ENCODE measurements around the gene STX2. TPM values are rescaled to one million over a fixed set of nuclear protein-coding genes. Genes with fewer than 3 reads are reported as not detected.

STX2 gene
- total and polyA plus RNA-seq, 10 of the 15 experiments (the other 5 are each of a cell fraction or from before 2014, with no cell fraction given): 6.0 to 22.2 (median 10.0) TPM

GRCh38 chr12:130872179-130873096 lies 33.4 kb upstream of the STX2 start (continued):
- TF ChIP-seq ZNF384 (IDR thresholded peaks at IDR 0.05; ENCODE audit: borderline replicate concordance, low read depth, low read length) (no peak), EP300 (IDR thresholded peaks at IDR 0.05; ENCODE audit: borderline replicate concordance in 1 of 2, control insufficient read depth in 1 of 2, low read depth in 2 of 2, low read length in 2 of 2) (no peak), POLR2A (IDR thresholded peaks at IDR 0.05; ENCODE audit: low read depth, low read length) (peak; percentile 69), CBX3 (IDR thresholded peaks at IDR 0.05; ENCODE audit: borderline replicate concordance, low read depth) (no peak), ESRRA (IDR thresholded peaks at IDR 0.05; ENCODE audit: low read length) (no peak), BMI1 (IDR thresholded peaks at IDR 0.05; ENCODE audit: borderline replicate concordance) (no peak), RELB (IDR thresholded peaks at IDR 0.05; ENCODE audit: low read depth) (no peak), SMAD5 (IDR thresholded peaks at IDR 0.05; ENCODE audit: low read depth) (0 out of 2 replicates have a peak, but pooled peaks have one; percentile 22), SREBF1 (IDR thresholded peaks at IDR 0.05; ENCODE audit: low read length) (no peak), RCOR1 (conservative IDR thresholded peaks at IDR 0.05; ENCODE audit: low read depth, low read length) (no peak), ZNF207 (IDR thresholded peaks at IDR 0.05; ENCODE audit: borderline replicate concordance) (no peak; the same call in 1 of the 2 replicates), SP1 (IDR thresholded peaks at IDR 0.05; ENCODE audit: low read depth, low read length) (no peak), ZZZ3 (IDR thresholded peaks at IDR 0.05; ENCODE audit: control insufficient read depth, insufficient read length, low read depth) (no peak), CTCF (IDR thresholded peaks at IDR 0.05 in 2 of 3, conservative IDR thresholded peaks at IDR 0.05 in 1 of 3; ENCODE audit: control insufficient read depth in 2 of 3, extremely low read depth in 1 of 3, insufficient read depth in 1 of 3, low read depth in 3 of 3, low read length in 3 of 3) (no peak), ZBTB40 (IDR thresholded peaks at IDR 0.05; ENCODE audit: borderline replicate concordance) (no peak), E2F8 (IDR thresholded peaks at IDR 0.05; ENCODE audit: low read depth, partially characterized antibody) (no peak), IRF3 (IDR thresholded peaks at IDR 0.05) (no peak)

All from GM12878 (cell line).